LNCaP clone FGC (cell line): Measurements from ENCODE around the gene TNMD.
"Not testable (repeated sequence)": the region's sequence is repeated elsewhere in the genome, so short reads cannot be mapped to it uniquely, and the experiment has no call there.

ENCODE experiments used
- DNase-seq: peaks from one replicate; pipeline ENCODE4 v3.0.0-alpha.2; 2011; ENCODE audit warnings: low read depth
- H3K4me3 ChIP-seq: 2 replicates; pipeline ENCODE4 v1.5.1; 2011; ENCODE audit warnings: mild to moderate bottlenecking, low read depth, low read length, control low read depth
- TF ChIP-seq, protein P1 (sequence below): IDR thresholded peaks from 2 replicates; pipeline ENCODE4 v1.5.1; 2012; ENCODE audit warnings: mild to moderate bottlenecking; ENCODE audit not compliant: control insufficient read depth, insufficient read depth; ENCODE audit errors: extremely low read depth

The TNMD gene

DNA sequence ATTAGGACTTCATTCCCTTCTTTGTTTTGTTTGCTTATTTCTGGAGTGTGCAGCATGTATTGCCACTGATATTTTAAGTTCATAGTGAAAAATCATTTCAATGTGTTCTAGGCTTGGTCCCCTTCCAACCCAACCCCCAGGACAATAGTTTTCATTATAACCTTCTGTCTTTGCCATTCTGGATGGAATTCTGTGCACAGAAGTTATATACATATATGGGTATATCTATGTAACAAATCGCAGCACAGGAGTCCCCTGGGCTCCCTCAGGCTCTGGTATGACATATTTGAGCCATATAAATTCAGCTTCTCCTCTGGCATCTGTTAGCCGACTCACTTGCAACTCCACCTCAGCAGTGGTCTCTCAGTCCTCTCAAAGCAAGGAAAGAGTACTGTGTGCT is at the start of gene TNMD:
TSS of gene TNMD (plus strand) at position 326 of the 400 bp plus-strand sequence. CDS start 83 bp downstream, outside the sequence.
- DNase-seq: no peak
- no peak within 1 kb of the TSS for H3K4me3 ChIP-seq
- TF ChIP-seq, protein P1, sequence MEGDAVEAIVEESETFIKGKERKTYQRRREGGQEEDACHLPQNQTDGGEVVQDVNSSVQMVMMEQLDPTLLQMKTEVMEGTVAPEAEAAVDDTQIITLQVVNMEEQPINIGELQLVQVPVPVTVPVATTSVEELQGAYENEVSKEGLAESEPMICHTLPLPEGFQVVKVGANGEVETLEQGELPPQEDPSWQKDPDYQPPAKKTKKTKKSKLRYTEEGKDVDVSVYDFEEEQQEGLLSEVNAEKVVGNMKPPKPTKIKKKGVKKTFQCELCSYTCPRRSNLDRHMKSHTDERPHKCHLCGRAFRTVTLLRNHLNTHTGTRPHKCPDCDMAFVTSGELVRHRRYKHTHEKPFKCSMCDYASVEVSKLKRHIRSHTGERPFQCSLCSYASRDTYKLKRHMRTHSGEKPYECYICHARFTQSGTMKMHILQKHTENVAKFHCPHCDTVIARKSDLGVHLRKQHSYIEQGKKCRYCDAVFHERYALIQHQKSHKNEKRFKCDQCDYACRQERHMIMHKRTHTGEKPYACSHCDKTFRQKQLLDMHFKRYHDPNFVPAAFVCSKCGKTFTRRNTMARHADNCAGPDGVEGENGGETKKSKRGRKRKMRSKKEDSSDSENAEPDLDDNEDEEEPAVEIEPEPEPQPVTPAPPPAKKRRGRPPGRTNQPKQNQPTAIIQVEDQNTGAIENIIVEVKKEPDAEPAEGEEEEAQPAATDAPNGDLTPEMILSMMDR: no peak

DNA sequence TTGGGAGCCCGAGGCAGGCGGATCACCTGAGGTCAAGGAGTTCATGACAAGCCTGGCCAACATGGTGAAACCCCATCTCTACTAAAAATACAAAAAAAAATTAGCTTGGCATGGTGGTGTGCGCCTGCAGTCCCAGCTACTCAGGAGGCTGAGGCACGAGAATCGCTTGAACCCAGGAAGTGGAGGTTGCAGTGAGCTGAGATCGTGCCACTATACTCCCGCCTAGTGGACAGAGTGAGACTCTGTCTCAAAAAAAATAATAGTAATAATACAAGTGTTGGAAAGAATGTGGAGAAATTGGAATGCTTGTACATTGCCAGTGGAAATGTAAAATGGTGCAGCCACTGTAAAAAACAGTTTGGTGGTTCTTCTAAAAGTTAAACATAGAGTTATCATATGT is 19.2 kb upstream of the TNMD start:
- DNase-seq, H3K4me3 ChIP-seq: not testable (repeated sequence)

GRCh38 chrX:100586747-100587146 is 2.0 kb downstream of the TNMD start:
- TF ChIP-seq, protein P1: no peak
- DNase-seq: no peak
- H3K4me3 ChIP-seq: no peak overlapping the region

GRCh38 chrX:100587861-100588260 is 3.1 kb downstream of the TNMD start:
- TF ChIP-seq, protein P1: no peak
- peak; percentile 54 for DNase-seq

DNA sequence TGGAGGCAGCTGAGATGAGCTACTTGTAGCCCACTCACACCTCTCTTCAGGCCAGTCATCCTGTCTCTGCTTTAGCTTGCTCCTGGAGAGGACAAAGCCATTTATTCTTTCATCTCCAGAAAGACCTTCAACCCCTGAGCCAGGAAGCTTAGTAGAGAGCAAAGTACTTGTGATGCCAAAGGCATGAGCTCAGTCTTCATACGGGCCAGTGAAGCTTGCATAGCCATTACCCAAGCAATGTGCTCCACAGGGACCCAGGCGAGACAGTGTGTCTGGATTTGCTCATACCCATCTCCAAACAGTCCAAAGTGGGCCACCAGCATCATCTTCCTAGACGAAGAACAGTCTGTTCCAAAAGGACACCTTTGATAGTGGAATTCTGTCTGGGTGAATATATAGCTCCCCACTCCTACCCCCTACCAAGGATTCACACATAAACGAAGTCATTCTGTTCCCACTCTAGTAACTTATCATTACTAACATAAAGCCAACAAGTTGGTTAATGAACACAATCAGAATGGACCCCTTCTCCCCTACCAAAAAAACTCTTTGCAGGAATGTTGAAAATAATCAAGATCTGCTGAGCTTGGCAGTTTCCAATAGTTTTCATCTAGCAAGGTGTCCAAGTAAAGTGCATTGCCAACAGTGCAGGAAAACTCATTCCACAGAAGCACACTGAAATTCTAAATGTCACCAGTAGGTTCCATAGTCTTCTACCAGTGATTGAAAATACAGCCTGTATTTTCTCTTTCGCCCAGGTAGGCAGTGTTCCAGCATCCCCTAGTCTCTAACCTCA is 6.7 kb downstream of the TNMD start:
- DNase-seq: no peak
- H3K4me3 ChIP-seq: no peak overlapping the region
- TF ChIP-seq, protein P1: no peak

More at GRCh38 chrX:100587861-100588260, 3.1 kb downstream of the TNMD start:
- H3K4me3 ChIP-seq: no peak overlapping the region

- DNase-seq: no peak
- TF ChIP-seq, protein P1: no peak
- H3K4me3 ChIP-seq: no peak overlapping the region
Measured at GRCh38 chrX:100593126-100593525, 8.4 kb downstream of the TNMD start.

- no peak overlapping the region for H3K4me3 ChIP-seq
- DNase-seq: no peak
- TF ChIP-seq, protein P1: no peak
Measured at GRCh38 chrX:100593581-100593980, 8.8 kb downstream of the TNMD start.
